SK-N-MC (cell line): ENCODE data around the gene EIF3F.

Source experiments
- DNase-seq: peaks from one replicate; pipeline ENCODE4 v3.0.0-alpha.2; 2011; ENCODE audit warnings: low read depth, low spot score
- H3K27ac ChIP-seq: fragments of 200-600 bp; sonication (generic); 2 replicates; pipeline ENCODE4 v1.5.1; 2016; ENCODE audit warnings: mixed run types
- H3K36me3 ChIP-seq: fragments of 200-600 bp; sonication (generic); 2 replicates; pipeline ENCODE4 v1.6.1; 2017; ENCODE audit warnings: antibody characterized with exemption, low read length, mixed read lengths; ENCODE audit not compliant: insufficient read depth
- H3K4me3 ChIP-seq: fragments of 200-600 bp; sonication (generic); 2 replicates; pipeline ENCODE4 v1.5.1; 2016
- H3K9ac ChIP-seq: fragments of 200-600 bp; sonication (generic); 2 replicates; pipeline ENCODE4 v1.8.0; 2017; ENCODE audit warnings: mixed run types, mixed read lengths; ENCODE audit not compliant: insufficient read length
- H3K9me3 ChIP-seq: fragments of 200-600 bp; sonication (generic); 2 replicates; pipeline ENCODE4 v1.6.1; 2017; ENCODE audit warnings: low read depth, mild to moderate bottlenecking, antibody characterized with exemption, low read length, moderate library complexity, mixed read lengths
- EZH2 ChIP-seq: fragments of 200-600 bp; sonication (generic); IDR thresholded peaks from one replicate; pipeline ENCODE4 v1.6.1; 2017; ENCODE audit warnings: antibody characterized with exemption
- FOXP2 ChIP-seq: optimal IDR thresholded peaks from 2 replicates; pipeline ENCODE3; 2011; ENCODE audit warnings: mild to moderate bottlenecking, moderate library complexity; ENCODE audit not compliant: insufficient read depth; ENCODE audit errors: extremely low read length, control extremely low read depth
- POLR2AphosphoS5 ChIP-seq: IDR thresholded peaks from 2 replicates; pipeline ENCODE4 v1.6.1; 2012; ENCODE audit warnings: mild to moderate bottlenecking, low read depth, low read length, borderline replicate concordance

Gene EIF3F

DNA sequence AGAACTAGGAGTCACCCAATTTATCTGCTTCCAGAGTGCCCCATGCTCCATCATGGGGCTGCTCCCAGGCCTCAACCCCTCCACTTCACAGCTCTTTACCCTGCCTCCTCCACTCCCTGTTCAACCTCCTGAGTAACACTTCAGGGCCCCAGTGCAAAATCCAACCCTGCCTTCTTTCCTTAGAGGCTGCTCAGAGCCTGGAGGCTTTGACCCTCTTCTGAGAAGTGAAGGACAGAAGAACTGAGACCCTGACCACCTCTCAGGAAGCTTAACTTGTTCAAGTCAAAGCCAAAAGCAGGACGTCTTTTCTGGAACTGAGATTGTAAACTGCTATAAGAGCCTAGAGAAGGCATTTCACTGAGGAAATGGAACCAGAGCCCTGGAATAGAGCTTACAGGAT is 15.5 kb downstream of the EIF3F start:
- TF ChIP-seq POLR2AphosphoS5 (no peak), FOXP2 (no peak), EZH2 (no peak)
- Histone ChIP-seq H3K9ac (no peak overlapping the region), H3K36me3 (peaks cover 15% of the 10 kb centered on the region), H3K27ac (no peak overlapping the region), H3K9me3 (no peaks in the 10 kb centered on the region), H3K4me3 (no peak overlapping the region)
- no peak for DNase-seq

DNA sequence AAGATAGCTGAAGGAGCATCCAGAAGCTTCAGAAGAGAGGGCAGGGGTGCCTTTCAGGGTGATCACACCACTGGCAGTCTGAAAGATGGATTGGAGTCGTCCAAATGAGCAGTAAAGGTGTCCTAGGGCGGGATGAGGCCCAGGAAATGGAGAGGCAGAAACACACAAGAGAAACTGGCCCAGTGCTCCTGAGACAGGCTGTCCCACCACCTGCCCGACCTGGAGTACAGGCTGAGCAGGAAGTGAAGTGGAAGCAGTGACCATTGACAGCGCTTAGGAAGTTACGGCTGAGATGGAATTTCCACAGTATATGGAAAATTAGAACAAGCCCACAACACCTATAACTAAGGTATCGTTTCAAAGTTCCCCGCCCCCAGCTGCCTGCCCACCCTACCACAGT is 16.1 kb downstream of the EIF3F start:
- no peak overlapping the region for H3K27ac ChIP-seq
- DNase-seq: no peak
- no peaks in the 10 kb centered on the region for H3K9me3 ChIP-seq
- H3K9ac ChIP-seq: no peak overlapping the region
- TF ChIP-seq EZH2 (no peak), POLR2AphosphoS5 (no peak), FOXP2 (no peak)
- H3K36me3 ChIP-seq: peaks cover 10% of the 10 kb centered on the region
- no peak overlapping the region for H3K4me3 ChIP-seq

DNA sequence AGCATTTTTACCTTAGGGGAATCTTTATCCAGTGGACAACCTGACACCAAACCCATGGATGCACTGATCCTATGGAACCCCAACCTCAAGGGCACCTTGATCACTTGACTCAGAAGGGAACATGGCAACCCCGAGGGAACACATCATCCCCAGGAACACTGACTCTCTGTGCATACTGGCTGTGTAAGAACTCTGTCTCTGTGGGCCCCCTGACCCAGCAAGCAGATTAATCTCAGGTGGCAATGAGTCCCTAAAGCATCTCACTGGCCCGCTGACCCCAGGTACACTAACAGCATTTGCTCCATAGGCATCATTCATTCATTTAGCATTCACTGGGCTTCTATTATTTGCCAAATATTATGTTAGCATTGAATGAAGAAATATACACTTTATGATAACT is 16.9 kb downstream of the EIF3F start:
- H3K9me3 ChIP-seq: no peaks in the 10 kb centered on the region
- TF ChIP-seq FOXP2 (no peak), EZH2 (no peak), POLR2AphosphoS5 (no peak)
- H3K27ac ChIP-seq: no peak overlapping the region
- H3K4me3 ChIP-seq: no peak overlapping the region
- H3K9ac ChIP-seq: no peak overlapping the region
- H3K36me3 ChIP-seq: peaks cover 2% of the 10 kb centered on the region; the same call in 1 of the 2 replicates
- no peak for DNase-seq

- no peak overlapping the region for H3K27ac ChIP-seq
- H3K9ac ChIP-seq: no peak overlapping the region
- no peaks in the 10 kb centered on the region for H3K36me3 ChIP-seq
- H3K4me3 ChIP-seq: no peak overlapping the region
- no peaks in the 10 kb centered on the region for H3K9me3 ChIP-seq
- DNase-seq: no peak
- TF ChIP-seq FOXP2 (no peak), POLR2AphosphoS5 (no peak), EZH2 (no peak)
Observed at GRCh38 chr11:8005556-8005955, 18.4 kb downstream of the EIF3F start.

GRCh38 chr11:8006349-8006977 is 19.3 kb downstream of the EIF3F start:
- Histone ChIP-seq H3K27ac (no peak overlapping the region), H3K9me3 (no peaks in the 10 kb centered on the region), H3K36me3 (no peaks in the 10 kb centered on the region), H3K4me3 (no peak overlapping the region), H3K9ac (no peak overlapping the region)
- TF ChIP-seq POLR2AphosphoS5 (no peak), EZH2 (no peak), FOXP2 (no peak)
- no peak for DNase-seq

- Histone ChIP-seq H3K36me3 (no peaks in the 10 kb centered on the region), H3K27ac (no peak overlapping the region), H3K9me3 (no peaks in the 10 kb centered on the region), H3K9ac (no peak overlapping the region), H3K4me3 (no peak overlapping the region)
- TF ChIP-seq EZH2 (no peak), FOXP2 (no peak), POLR2AphosphoS5 (no peak)
- DNase-seq: no peak
Observed at GRCh38 chr11:8008212-8008611, 21.1 kb downstream of the EIF3F start.

DNA sequence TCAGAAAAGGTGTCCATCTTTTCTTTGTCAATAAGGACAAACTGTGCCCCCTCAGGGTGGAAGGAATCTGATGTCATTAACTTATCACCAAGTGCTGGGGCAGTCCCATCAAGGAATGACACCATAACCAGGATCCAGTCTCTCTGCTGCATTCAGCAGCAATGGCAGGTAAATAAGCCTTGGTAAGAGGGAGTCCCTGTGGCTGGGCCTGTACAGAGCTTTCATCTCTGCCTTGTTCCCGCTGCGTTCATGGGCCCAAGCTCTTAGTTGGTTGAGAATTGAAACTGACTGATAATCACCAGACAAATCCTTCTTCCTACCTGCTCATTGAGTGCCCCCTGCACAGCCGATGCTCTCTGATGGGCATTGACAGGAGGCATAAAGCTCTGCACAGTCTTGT is 22.7 kb downstream of the EIF3F start:
- Histone ChIP-seq H3K27ac (no peak overlapping the region), H3K36me3 (no peaks in the 10 kb centered on the region), H3K4me3 (no peak overlapping the region), H3K9me3 (no peaks in the 10 kb centered on the region), H3K9ac (no peak overlapping the region)
- no peak for DNase-seq
- TF ChIP-seq EZH2: no peak
- no peak for TF ChIP-seq POLR2AphosphoS5

DNA sequence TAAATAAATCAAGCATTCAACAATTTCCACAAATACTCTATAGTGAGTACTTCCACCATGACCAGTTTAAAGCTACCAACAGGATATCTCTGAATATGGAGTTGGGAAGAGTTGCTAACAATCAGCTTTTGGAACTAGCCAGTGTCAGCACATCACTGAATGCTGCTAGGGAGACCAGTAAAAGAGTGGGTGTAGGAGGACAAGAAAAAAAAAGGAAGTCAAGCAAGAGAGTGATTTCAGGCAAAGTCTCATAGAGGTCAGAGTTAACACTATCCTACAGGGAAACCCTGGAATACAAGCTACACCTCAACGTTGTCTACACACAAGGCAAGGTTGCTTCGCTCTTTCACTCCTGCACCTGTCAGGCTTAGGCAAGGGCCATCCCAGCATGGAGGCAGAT is 24.2 kb downstream of the EIF3F start:
- no peak for DNase-seq
- H3K36me3 ChIP-seq: no peaks in the 10 kb centered on the region
- H3K27ac ChIP-seq: no peak overlapping the region
- H3K9ac ChIP-seq: no peak overlapping the region
- H3K4me3 ChIP-seq: no peak overlapping the region
- TF ChIP-seq FOXP2 (no peak), EZH2 (no peak), POLR2AphosphoS5 (no peak)
- H3K9me3 ChIP-seq: no peaks in the 10 kb centered on the region

- TF ChIP-seq FOXP2 (no peak), POLR2AphosphoS5 (no peak), EZH2 (no peak)
- no peaks in the 10 kb centered on the region for H3K36me3 ChIP-seq
Observed at GRCh38 chr11:8011981-8012444, 24.9 kb downstream of the EIF3F start.

More at GRCh38 chr11:8011981-8012444, 24.9 kb downstream of the EIF3F start:
- Histone ChIP-seq H3K9ac (no peak overlapping the region), H3K4me3 (no peak overlapping the region), H3K9me3 (no peaks in the 10 kb centered on the region), H3K27ac (no peak overlapping the region)
- no peak for DNase-seq
